K562 (cell line): Measurements from ENCODE around the gene BNC1. TPM values are rescaled to one million over a fixed set of nuclear protein-coding genes. Genes with fewer than 3 reads are reported as not detected.

Experiments
- ATAC-seq: fragments of 200-7000 bp; cut with Tn5 transposase; 3 replicates; pipeline ENCODE4 v1.9.1; 2020; ENCODE audit warnings: moderate library complexity
- BruUV-seq: library from RNA; stranded (reverse); fragments of 400-500 nt; replicated peaks from 2 replicates; lab custom pipeline; 2021; lab: Mats Ljungman, UMichigan
- CTCF ChIA-PET: fragments of 300-600 bp; formaldehyde crosslinking; extraction: SDS; loops from one replicate; lab custom pipeline; 2021; ENCODE audit warnings: low intra/inter-chr PET ratio; lab: Yijun Ruan, JAX
- POLR2A ChIA-PET: fragments of 300-600, 350-650 bp; sonication (Branson Sonifier 250); formaldehyde crosslinking; extraction: SDS; loops from one replicate; lab custom pipeline; 2021; ENCODE audit warnings: antibody characterized with exemption, inconsistent platforms; lab: Yijun Ruan, JAX
- DNase-seq, 4 experiments: peaks; one replicate each; pipeline versions ENCODE4 v3.0.0 to v3.0.0-alpha.2; 2011 to 2018; ENCODE audit warnings: low spot score in 3 of 4, mixed read lengths in 3 of 4; ENCODE audit errors: extremely low read depth in 1 of 4
- FAIRE-seq: peaks from 2 replicates; lab custom pipeline; 2011; peaks lifted over from hg19 to GRCh38; lab: Jason Lieb, UNC
- H2AFZ ChIP-seq: 2 replicates; pipeline ENCODE4 v1.6.0; 2011; ENCODE audit warnings: low read depth, low read length, control low read depth, inconsistent platforms
- H3K27ac ChIP-seq: fragments of 200-600 bp; 3 replicates; pipeline ENCODE4 v1.8.0; 2011; ENCODE audit warnings: low read depth, mild to moderate bottlenecking, control low read depth, inconsistent platforms, low read length, moderate library complexity, mixed read lengths; ENCODE audit errors: extremely low read depth
- H3K27me3 ChIP-seq, 2 experiments: fragments of 300-600 bp in 1 of 2; 2 replicates in 1 of 2; 3 replicates in 1 of 2; pipeline versions ENCODE4 v1.6.0 to v1.8.0; 2011; ENCODE audit warnings: inconsistent platforms in 2 of 2, low read length in 2 of 2, mild to moderate bottlenecking in 1 of 2, mixed read lengths in 1 of 2, moderate library complexity in 1 of 2; ENCODE audit not compliant: control insufficient read depth in 2 of 2, insufficient read depth in 2 of 2
- H3K36me3 ChIP-seq: fragments of 300-600 bp; 3 replicates; pipeline ENCODE4 v1.8.0; 2011; ENCODE audit warnings: mild to moderate bottlenecking, low read length, inconsistent platforms; ENCODE audit not compliant: control insufficient read depth, insufficient read depth
- H3K4me1 ChIP-seq, 2 experiments: fragments of 200-600 bp in 1 of 2; replicated peaks in 1 of 2; 2 replicates in 1 of 2; 3 replicates in 1 of 2; pipeline versions ENCODE4 v1.5.1 to v1.8.0; 2011; ENCODE audit warnings: inconsistent platforms in 2 of 2, low read length in 2 of 2, mild to moderate bottlenecking in 1 of 2, mixed read lengths in 1 of 2, moderate library complexity in 1 of 2; ENCODE audit not compliant: control insufficient read depth in 2 of 2, insufficient read depth in 2 of 2
- H3K4me2 ChIP-seq: 2 replicates; pipeline ENCODE4 v1.6.1; 2011; ENCODE audit warnings: low read length, control low read depth, inconsistent platforms, mixed read lengths; ENCODE audit not compliant: insufficient read depth
- H3K4me3 ChIP-seq: fragments of 200-600 bp; sonication (generic), shearing (Covaris generic); 2 replicates; pipeline ENCODE4 v1.5.1; 2016; ENCODE audit warnings: control low read depth, inconsistent platforms
- H3K79me2 ChIP-seq: fragments of 200-600 bp; 3 replicates; pipeline ENCODE4 v1.8.0; 2011; ENCODE audit warnings: low read length, inconsistent platforms; ENCODE audit not compliant: control insufficient read depth, insufficient read depth
- H3K9ac ChIP-seq, 2 experiments: 2 replicates each; pipeline versions ENCODE4 v1.6.0 to v1.6.1; 2011; ENCODE audit warnings: low read depth in 2 of 2, low read length in 2 of 2, control low read depth in 1 of 2, inconsistent platforms in 1 of 2, mild to moderate bottlenecking in 1 of 2, mixed read lengths in 1 of 2; ENCODE audit not compliant: insufficient read depth in 1 of 2
- H3K9me1 ChIP-seq: one replicate; pipeline ENCODE4 v1.6.0; 2011; ENCODE audit warnings: inconsistent platforms, mild to moderate bottlenecking, low read length, moderate library complexity; ENCODE audit not compliant: control insufficient read depth, insufficient read depth
- H3K9me3 ChIP-seq: replicated peaks from 2 replicates; pipeline ENCODE4 v1.5.1; 2011; ENCODE audit warnings: low read depth, low read length, inconsistent platforms; ENCODE audit not compliant: control insufficient read depth, insufficient read depth
- H4K20me1 ChIP-seq: replicated peaks from 2 replicates; pipeline ENCODE4 v1.6.1; 2011; ENCODE audit warnings: low read length, inconsistent platforms, mixed read lengths; ENCODE audit not compliant: control insufficient read depth, insufficient read depth
- EP400 ChIP-seq: fragments of 450-650 bp; IDR thresholded peaks from 2 replicates; pipeline ENCODE4 v1.6.1; 2017; ENCODE audit warnings: antibody characterized with exemption, mild to moderate bottlenecking, moderate library complexity
- FOXK1 ChIP-seq: sonication (generic); formaldehyde crosslinking; IDR thresholded peaks from 2 replicates; pipeline ENCODE4 v1.8.0; 2022; ENCODE audit warnings: missing genetic modification reagents, mild to moderate bottlenecking, borderline replicate concordance
- IFI16 ChIP-seq: fragments of 250-450 bp; sonication (Bioruptor Pico); IDR thresholded peaks from 2 replicates; pipeline ENCODE4 v2.1.2; 2022; ENCODE audit warnings: mild to moderate bottlenecking, inconsistent platforms
- ILK ChIP-seq: fragments of 450-650 bp; IDR thresholded peaks from 2 replicates; pipeline ENCODE4 v1.6.1; 2016; ENCODE audit warnings: missing genetic modification characterization, low read depth, mild to moderate bottlenecking, missing compliant biosample characterization, moderate library complexity, borderline replicate concordance
- NFE2 ChIP-seq: IDR thresholded peaks from 2 replicates; pipeline ENCODE4 v1.6.1; 2014; ENCODE audit warnings: antibody characterized with exemption, low read depth
- SAFB ChIP-seq: fragments of 200-400 bp; formaldehyde crosslinking; IDR thresholded peaks from 2 replicates; pipeline ENCODE4 v1.6.1; 2017; ENCODE audit warnings: low read depth, low read length, borderline replicate concordance
- STAT5A ChIP-seq: IDR thresholded peaks from 2 replicates; pipeline ENCODE4 v1.6.1; 2012; ENCODE audit warnings: low read length, inconsistent platforms, borderline replicate concordance
- ZNF431 ChIP-seq: sonication (generic); formaldehyde crosslinking; IDR thresholded peaks from 2 replicates; pipeline ENCODE4 v1.8.0; 2022; ENCODE audit warnings: mild to moderate bottlenecking, missing genetic modification reagents
- ZNF778 ChIP-seq: fragments of 450-650 bp; formaldehyde crosslinking; IDR thresholded peaks from 2 replicates; pipeline ENCODE4 v1.4.0; 2020; ENCODE audit warnings: mild to moderate bottlenecking, moderate library complexity
- WGBS: fragments of 100-300 bp; shearing (Covaris generic); methylation state at CpG from one replicate; pipeline ENCODE4 v1.1.6; 2016; ENCODE audit warnings: low coverage, mixed read lengths; ENCODE audit not compliant: insufficient coverage; ENCODE audit errors: missing lambda C conversion rate; 5-methylcytosine and 5-hydroxymethylcytosine counted together
- in situ Hi-C: fragments of 300-500 bp; cut with MboI; formaldehyde crosslinking; loops from 4 replicates; pipeline ENCODE4 v1.15.0; 2018; ENCODE audit warnings: inconsistent platforms, mixed read lengths
- intact Hi-C: fragments of 100-400 bp; cut with micrococcal nuclease; formaldehyde crosslinking; loops from 2 replicates; pipeline ENCODE4 v1.14.2; 2022
- polyA plus RNA-seq, 8 experiments: library from polyadenylated mRNA; depleted of rRNA in 4 of 8; stranded (reverse) in 5 of 8; unstranded in 3 of 8; fragments of >200 nt; fragmentation: Nextera tagmentation in 2 of 8; fragmentation: Illumina TruSeq in 1 of 8; extraction: Ambion mirVana in 2 of 8; extraction: Trizol in 1 of 8; gene quantifications; 2 replicates each; pipeline versions ENCODE4 v1.2.1 to v1.2.3, GENCODE V29; 2011 to 2014; ENCODE audit warnings: inconsistent platforms in 1 of 8, missing spikeins in 1 of 8
- total RNA-seq, 7 experiments: library from RNA; depleted of rRNA in 6 of 7; stranded (reverse); fragments of >200 nt in 6 of 7; fragmentation: Illumina TruSeq in 2 of 7; extraction: Trizol in 2 of 7; gene quantifications; 2 replicates each; pipeline versions ENCODE4 v1.2.1 to v1.2.3, GENCODE V29; 2011 to 2021; ENCODE audit warnings: low replicate concordance in 1 of 7
- TF ChIP-seq, protein P1 (sequence below), 2 experiments: IDR thresholded peaks; 2 replicates each; pipeline ENCODE4 v1.6.1; 2011; ENCODE audit warnings: borderline replicate concordance in 1 of 2, control low read depth in 1 of 2, low read depth in 1 of 2, low read length in 1 of 2, mild to moderate bottlenecking in 1 of 2, mixed read lengths in 1 of 2, moderate library complexity in 1 of 2; ENCODE audit not compliant: insufficient read depth in 1 of 2, insufficient read length in 1 of 2, poor library complexity in 1 of 2, severe bottlenecking in 1 of 2; ENCODE audit errors: extremely low read depth in 1 of 2
- TF ChIP-seq, protein P2 (sequence below), 2 experiments: fragments of 450-650 bp in 1 of 2; sonication (generic) in 1 of 2; formaldehyde crosslinking; conservative IDR thresholded peaks; 2 replicates each; pipeline versions ENCODE4 v1.4.0 to v1.8.1; 2020 to 2022; ENCODE audit warnings: mild to moderate bottlenecking in 1 of 2, missing genetic modification reagents in 1 of 2
- TF ChIP-seq, protein P3 (sequence below): sonication (generic); IDR thresholded peaks from 2 replicates; pipeline ENCODE4 v1.6.1; 2016

The BNC1 gene
- total and polyA plus RNA-seq, 9 of the 15 experiments (the other 6 are each of a cell fraction or from before 2014, with no cell fraction given): not detected

DNA sequence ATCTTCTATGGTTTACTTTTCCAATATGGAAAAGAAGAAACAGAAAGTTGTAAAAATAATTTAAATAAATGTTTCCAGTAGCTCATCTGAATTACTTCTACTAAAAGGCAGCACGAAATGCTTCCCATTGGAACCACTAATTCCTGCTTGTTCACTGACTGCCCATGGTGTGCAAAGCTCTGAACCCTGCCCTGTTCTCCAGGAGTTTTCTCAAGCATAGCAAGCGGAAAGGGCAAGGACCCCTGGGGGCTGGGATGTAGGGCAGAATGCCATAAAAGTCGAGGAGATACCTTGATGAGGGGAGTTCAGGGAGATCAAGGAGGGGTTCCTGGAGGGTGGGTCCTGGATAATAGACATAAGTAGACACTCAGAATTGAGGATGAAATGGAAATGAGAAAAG, 35.3 kb upstream of the BNC1 start (continued):
- no peak for TF ChIP-seq NFE2
- TF ChIP-seq, all 486 proteins: peak for 0

DNA sequence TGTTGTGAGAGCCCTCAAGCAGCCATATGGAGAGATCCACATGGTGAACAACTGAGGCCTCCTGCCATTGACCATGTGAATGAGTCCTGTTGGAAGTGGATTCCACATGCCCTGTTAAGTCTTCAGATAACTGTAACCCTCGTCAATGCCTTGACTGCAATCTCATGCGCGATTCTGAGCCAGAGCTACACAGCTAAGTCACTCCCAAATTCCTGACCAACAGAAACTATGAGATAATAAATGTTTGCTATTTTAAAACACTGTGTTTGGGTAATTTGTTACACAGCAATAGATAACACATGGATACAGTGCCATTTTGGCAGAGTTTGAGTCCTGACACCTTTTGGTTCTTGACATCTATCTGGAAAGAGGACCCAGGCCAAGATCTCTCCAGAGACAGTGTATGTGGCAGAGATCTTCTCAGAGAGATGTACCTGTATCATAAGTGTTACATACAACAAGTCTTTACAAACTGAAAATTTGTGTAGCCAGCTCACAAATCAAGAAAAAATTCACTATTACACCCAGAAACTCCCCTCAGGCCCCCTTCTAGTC, 34.5 kb upstream of the BNC1 start:
- H3K27me3 ChIP-seq: peaks cover 0 to 11% of the 10 kb centered on the region in 2 experiments; a peak in 2 of 5 replicates
- no peak overlapping the region for H3K27ac ChIP-seq
- H3K9ac ChIP-seq: no peak overlapping the region
- CTCF ChIA-PET: no interaction called here
- no peaks in the 10 kb centered on the region for H3K4me1 ChIP-seq
- H2AFZ ChIP-seq: no peak overlapping the region
- H3K79me2 ChIP-seq: no peaks in the 10 kb centered on the region
- ATAC-seq (no peak), DNase-seq (no peak), FAIRE-seq (no peak)
- no peaks in the 10 kb centered on the region for H4K20me1 ChIP-seq
- no TSS peak for BruUV-seq
- POLR2A ChIA-PET: no interaction called here
- no peaks in the 10 kb centered on the region for H3K9me1 ChIP-seq
- TF ChIP-seq ILK (tag) (no peak), STAT5A (no peak), EP400 (no peak), IFI16 (no peak), FOXK1 (no peak), ZNF778 (CRISPR knock-in tag) (no peak), ZNF431 (CRISPR knock-in tag) (no peak), SAFB (no peak)
- TF ChIP-seq, protein P1, sequence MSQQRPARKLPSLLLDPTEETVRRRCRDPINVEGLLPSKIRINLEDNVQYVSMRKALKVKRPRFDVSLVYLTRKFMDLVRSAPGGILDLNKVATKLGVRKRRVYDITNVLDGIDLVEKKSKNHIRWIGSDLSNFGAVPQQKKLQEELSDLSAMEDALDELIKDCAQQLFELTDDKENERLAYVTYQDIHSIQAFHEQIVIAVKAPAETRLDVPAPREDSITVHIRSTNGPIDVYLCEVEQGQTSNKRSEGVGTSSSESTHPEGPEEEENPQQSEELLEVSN (IDR thresholded peaks at IDR 0.05; ENCODE audit: borderline replicate concordance in 1 of 2, extremely low read depth in 1 of 2, insufficient read depth in 1 of 2, insufficient read length in 1 of 2, low read depth in 1 of 2, low read length in 1 of 2, poor library complexity in 1 of 2, severe bottlenecking in 1 of 2): no peak
- TF ChIP-seq, protein P2, sequence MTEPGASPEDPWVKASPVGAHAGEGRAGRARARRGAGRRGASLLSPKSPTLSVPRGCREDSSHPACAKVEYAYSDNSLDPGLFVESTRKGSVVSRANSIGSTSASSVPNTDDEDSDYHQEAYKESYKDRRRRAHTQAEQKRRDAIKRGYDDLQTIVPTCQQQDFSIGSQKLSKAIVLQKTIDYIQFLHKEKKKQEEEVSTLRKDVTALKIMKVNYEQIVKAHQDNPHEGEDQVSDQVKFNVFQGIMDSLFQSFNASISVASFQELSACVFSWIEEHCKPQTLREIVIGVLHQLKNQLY (CRISPR knock-in tag; conservative IDR thresholded peaks at IDR 0.05): no peak
- TF ChIP-seq, protein P3, sequence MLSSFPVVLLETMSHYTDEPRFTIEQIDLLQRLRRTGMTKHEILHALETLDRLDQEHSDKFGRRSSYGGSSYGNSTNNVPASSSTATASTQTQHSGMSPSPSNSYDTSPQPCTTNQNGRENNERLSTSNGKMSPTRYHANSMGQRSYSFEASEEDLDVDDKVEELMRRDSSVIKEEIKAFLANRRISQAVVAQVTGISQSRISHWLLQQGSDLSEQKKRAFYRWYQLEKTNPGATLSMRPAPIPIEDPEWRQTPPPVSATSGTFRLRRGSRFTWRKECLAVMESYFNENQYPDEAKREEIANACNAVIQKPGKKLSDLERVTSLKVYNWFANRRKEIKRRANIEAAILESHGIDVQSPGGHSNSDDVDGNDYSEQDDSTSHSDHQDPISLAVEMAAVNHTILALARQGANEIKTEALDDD: no peak
- no peaks in the 10 kb centered on the region for H3K9me3 ChIP-seq
- in situ Hi-C loops: no loop called here
- no peaks in the 10 kb centered on the region for H3K36me3 ChIP-seq
- 0% methylated on average over 3 of the region's 3 CpGs for WGBS
- H3K4me2 ChIP-seq: no peak overlapping the region
- H3K4me3 ChIP-seq: no peak overlapping the region
- intact Hi-C loops: no loop called here
